ENCODE measurements around the gene C6.

DNA sequence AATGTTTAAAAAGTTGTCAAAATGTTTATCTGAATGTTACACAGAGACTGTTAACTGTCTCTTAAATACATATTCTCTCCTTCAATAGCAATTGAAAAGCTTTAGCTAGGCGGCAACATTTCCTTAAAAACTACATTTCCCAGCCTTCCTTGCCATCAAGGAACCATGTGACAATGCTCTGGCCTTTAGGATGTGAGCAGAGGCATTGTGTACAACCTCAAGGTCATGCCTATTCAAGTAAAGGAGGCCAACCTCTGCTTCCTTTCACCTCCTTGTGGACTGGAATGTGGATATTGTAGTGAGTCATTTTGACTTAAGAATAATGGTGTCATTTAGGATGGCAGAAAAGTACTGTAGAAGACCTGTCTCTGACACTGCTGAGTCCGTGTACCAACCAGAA is 118.5 kb downstream of the C6 start:
- TF ChIP-seq ELF4 (CRISPR knock-in tag; IDR thresholded peaks at IDR 0.05; ENCODE audit: borderline replicate concordance) = no peak
- TF ChIP-seq SP5 (CRISPR knock-in tag; IDR thresholded peaks at IDR 0.05; ENCODE audit: borderline replicate concordance, low read depth) = no peak
- TF ChIP-seq KLF16 (CRISPR knock-in tag; IDR thresholded peaks at IDR 0.05) = no peak
- TF ChIP-seq, protein P1, sequence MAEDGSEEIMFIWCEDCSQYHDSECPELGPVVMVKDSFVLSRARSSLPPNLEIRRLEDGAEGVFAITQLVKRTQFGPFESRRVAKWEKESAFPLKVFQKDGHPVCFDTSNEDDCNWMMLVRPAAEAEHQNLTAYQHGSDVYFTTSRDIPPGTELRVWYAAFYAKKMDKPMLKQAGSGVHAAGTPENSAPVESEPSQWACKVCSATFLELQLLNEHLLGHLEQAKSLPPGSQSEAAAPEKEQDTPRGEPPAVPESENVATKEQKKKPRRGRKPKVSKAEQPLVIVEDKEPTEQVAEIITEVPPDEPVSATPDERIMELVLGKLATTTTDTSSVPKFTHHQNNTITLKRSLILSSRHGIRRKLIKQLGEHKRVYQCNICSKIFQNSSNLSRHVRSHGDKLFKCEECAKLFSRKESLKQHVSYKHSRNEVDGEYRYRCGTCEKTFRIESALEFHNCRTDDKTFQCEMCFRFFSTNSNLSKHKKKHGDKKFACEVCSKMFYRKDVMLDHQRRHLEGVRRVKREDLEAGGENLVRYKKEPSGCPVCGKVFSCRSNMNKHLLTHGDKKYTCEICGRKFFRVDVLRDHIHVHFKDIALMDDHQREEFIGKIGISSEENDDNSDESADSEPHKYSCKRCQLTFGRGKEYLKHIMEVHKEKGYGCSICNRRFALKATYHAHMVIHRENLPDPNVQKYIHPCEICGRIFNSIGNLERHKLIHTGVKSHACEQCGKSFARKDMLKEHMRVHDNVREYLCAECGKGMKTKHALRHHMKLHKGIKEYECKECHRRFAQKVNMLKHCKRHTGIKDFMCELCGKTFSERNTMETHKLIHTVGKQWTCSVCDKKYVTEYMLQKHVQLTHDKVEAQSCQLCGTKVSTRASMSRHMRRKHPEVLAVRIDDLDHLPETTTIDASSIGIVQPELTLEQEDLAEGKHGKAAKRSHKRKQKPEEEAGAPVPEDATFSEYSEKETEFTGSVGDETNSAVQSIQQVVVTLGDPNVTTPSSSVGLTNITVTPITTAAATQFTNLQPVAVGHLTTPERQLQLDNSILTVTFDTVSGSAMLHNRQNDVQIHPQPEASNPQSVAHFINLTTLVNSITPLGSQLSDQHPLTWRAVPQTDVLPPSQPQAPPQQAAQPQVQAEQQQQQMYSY (CRISPR knock-in tag; IDR thresholded peaks at IDR 0.05) = no peak
- TF ChIP-seq, protein P2, sequence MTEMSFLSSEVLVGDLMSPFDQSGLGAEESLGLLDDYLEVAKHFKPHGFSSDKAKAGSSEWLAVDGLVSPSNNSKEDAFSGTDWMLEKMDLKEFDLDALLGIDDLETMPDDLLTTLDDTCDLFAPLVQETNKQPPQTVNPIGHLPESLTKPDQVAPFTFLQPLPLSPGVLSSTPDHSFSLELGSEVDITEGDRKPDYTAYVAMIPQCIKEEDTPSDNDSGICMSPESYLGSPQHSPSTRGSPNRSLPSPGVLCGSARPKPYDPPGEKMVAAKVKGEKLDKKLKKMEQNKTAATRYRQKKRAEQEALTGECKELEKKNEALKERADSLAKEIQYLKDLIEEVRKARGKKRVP (CRISPR knock-in tag; IDR thresholded peaks at IDR 0.05) = no peak
- TF ChIP-seq POLR2AphosphoS5 (IDR thresholded peaks at IDR 0.05; ENCODE audit: low read depth, low read length) = no peak
- TF ChIP-seq, protein P3, sequence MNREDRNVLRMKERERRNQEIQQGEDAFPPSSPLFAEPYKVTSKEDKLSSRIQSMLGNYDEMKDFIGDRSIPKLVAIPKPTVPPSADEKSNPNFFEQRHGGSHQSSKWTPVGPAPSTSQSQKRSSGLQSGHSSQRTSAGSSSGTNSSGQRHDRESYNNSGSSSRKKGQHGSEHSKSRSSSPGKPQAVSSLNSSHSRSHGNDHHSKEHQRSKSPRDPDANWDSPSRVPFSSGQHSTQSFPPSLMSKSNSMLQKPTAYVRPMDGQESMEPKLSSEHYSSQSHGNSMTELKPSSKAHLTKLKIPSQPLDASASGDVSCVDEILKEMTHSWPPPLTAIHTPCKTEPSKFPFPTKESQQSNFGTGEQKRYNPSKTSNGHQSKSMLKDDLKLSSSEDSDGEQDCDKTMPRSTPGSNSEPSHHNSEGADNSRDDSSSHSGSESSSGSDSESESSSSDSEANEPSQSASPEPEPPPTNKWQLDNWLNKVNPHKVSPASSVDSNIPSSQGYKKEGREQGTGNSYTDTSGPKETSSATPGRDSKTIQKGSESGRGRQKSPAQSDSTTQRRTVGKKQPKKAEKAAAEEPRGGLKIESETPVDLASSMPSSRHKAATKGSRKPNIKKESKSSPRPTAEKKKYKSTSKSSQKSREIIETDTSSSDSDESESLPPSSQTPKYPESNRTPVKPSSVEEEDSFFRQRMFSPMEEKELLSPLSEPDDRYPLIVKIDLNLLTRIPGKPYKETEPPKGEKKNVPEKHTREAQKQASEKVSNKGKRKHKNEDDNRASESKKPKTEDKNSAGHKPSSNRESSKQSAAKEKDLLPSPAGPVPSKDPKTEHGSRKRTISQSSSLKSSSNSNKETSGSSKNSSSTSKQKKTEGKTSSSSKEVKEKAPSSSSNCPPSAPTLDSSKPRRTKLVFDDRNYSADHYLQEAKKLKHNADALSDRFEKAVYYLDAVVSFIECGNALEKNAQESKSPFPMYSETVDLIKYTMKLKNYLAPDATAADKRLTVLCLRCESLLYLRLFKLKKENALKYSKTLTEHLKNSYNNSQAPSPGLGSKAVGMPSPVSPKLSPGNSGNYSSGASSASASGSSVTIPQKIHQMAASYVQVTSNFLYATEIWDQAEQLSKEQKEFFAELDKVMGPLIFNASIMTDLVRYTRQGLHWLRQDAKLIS (CRISPR knock-in tag; IDR thresholded peaks at IDR 0.05) = no peak
- TF ChIP-seq, protein P4, sequence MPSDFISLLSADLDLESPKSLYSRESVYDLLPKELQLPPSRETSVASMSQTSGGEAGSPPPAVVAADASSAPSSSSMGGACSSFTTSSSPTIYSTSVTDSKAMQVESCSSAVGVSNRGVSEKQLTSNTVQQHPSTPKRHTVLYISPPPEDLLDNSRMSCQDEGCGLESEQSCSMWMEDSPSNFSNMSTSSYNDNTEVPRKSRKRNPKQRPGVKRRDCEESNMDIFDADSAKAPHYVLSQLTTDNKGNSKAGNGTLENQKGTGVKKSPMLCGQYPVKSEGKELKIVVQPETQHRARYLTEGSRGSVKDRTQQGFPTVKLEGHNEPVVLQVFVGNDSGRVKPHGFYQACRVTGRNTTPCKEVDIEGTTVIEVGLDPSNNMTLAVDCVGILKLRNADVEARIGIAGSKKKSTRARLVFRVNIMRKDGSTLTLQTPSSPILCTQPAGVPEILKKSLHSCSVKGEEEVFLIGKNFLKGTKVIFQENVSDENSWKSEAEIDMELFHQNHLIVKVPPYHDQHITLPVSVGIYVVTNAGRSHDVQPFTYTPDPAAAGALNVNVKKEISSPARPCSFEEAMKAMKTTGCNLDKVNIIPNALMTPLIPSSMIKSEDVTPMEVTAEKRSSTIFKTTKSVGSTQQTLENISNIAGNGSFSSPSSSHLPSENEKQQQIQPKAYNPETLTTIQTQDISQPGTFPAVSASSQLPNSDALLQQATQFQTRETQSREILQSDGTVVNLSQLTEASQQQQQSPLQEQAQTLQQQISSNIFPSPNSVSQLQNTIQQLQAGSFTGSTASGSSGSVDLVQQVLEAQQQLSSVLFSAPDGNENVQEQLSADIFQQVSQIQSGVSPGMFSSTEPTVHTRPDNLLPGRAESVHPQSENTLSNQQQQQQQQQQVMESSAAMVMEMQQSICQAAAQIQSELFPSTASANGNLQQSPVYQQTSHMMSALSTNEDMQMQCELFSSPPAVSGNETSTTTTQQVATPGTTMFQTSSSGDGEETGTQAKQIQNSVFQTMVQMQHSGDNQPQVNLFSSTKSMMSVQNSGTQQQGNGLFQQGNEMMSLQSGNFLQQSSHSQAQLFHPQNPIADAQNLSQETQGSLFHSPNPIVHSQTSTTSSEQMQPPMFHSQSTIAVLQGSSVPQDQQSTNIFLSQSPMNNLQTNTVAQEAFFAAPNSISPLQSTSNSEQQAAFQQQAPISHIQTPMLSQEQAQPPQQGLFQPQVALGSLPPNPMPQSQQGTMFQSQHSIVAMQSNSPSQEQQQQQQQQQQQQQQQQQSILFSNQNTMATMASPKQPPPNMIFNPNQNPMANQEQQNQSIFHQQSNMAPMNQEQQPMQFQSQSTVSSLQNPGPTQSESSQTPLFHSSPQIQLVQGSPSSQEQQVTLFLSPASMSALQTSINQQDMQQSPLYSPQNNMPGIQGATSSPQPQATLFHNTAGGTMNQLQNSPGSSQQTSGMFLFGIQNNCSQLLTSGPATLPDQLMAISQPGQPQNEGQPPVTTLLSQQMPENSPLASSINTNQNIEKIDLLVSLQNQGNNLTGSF (CRISPR knock-in tag; IDR thresholded peaks at IDR 0.05) = no peak
- no peak for TF ChIP-seq ZNF274 (CRISPR knock-in tag; IDR thresholded peaks at IDR 0.05)
- no peak for TF ChIP-seq ZFP36 (IDR thresholded peaks at IDR 0.05; ENCODE audit: borderline replicate concordance, low read depth, low read length, partially characterized antibody)
- no peak for TF ChIP-seq POLR2A (IDR thresholded peaks at IDR 0.05; ENCODE audit: insufficient read depth in 1 of 2, low read depth in 2 of 2, low read length in 2 of 2)
- TF ChIP-seq, protein P5, sequence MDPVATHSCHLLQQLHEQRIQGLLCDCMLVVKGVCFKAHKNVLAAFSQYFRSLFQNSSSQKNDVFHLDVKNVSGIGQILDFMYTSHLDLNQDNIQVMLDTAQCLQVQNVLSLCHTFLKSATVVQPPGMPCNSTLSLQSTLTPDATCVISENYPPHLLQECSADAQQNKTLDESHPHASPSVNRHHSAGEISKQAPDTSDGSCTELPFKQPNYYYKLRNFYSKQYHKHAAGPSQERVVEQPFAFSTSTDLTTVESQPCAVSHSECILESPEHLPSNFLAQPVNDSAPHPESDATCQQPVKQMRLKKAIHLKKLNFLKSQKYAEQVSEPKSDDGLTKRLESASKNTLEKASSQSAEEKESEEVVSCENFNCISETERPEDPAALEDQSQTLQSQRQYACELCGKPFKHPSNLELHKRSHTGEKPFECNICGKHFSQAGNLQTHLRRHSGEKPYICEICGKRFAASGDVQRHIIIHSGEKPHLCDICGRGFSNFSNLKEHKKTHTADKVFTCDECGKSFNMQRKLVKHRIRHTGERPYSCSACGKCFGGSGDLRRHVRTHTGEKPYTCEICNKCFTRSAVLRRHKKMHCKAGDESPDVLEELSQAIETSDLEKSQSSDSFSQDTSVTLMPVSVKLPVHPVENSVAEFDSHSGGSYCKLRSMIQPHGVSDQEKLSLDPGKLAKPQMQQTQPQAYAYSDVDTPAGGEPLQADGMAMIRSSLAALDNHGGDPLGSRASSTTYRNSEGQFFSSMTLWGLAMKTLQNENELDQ (CRISPR knock-in tag; IDR thresholded peaks at IDR 0.05; ENCODE audit: borderline replicate concordance) = no peak

Data from HepG2 (cell line).